Head of caudate nucleus (tissue), 42 donors: Measurements from ENCODE around the gene PFDN6.
"Not testable (repeated sequence)": the region's sequence is repeated elsewhere in the genome, so short reads cannot be mapped to it uniquely, and the experiment has no call there.

ENCODE experiments used
- DNase-seq, 42 donors: peaks; one replicate each; pipeline versions ENCODE4 v3.0.0 to v3.0.0-alpha.2; 2020 to 2021; ENCODE audit warnings: mixed read lengths in 7 of 42
- intact Hi-C: fragments of 100-400 bp; cut with DNase I; formaldehyde crosslinking; loops from one replicate; pipeline ENCODE4 v1.15.0; 2022

PFDN6 gene

GRCh38 chr6:33272275-33273128 is 16.9 kb upstream of the PFDN6 start:
- DNase-seq, result no peak
- intact Hi-C loops, result no loop called here

- DNase-seq, result no peak
- intact Hi-C loops, result no loop called here
Observed at GRCh38 chr6:33273129-33273923, 16.1 kb upstream of the PFDN6 start.

DNA sequence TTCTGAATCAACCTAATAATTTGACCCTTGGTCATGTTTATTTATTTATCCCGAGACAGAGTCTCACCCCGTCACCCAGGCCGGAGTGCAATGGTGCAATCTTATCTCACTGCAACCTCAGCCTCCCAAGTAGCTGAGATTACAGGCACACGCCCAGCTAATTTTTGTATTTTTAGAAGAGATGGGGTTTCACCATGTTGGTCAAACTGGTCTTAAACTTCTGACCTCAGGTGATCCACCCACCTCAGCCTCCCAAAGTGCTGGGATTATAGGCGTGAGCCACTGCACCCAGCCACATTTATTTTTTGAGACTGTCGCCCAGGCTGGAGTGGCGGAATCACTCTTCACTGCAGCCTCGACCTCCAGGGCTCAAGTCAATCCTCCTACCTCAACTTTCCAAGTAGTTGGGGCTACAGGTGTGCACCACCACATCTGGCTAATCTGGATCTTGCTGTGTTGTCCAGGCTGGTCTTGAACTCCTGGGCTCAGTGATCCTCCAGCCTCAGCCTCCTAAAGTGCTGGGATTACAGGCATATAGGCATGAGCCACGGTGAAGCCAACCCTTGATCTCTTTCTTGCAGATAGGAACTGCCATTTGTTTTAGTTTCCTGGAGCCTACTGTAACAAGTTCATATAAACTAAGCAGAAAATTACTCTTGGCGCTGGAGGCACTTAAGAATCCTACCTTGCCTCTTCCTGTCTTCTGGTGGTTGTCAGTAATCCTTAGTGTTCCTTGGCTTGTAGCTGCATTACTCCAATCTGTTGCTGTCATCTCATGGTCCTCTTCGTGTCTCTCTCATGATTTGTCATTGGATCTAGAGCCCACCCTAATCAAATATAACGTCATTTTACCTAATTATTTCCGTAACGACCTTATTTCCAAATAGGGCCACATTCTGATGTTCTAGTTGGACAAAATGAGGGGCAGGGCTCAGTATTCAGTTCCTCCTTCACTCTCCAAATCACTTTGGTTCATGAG is 15.2 kb upstream of the PFDN6 start:
- no peak for DNase-seq
- intact Hi-C loops, result no loop called here

DNA sequence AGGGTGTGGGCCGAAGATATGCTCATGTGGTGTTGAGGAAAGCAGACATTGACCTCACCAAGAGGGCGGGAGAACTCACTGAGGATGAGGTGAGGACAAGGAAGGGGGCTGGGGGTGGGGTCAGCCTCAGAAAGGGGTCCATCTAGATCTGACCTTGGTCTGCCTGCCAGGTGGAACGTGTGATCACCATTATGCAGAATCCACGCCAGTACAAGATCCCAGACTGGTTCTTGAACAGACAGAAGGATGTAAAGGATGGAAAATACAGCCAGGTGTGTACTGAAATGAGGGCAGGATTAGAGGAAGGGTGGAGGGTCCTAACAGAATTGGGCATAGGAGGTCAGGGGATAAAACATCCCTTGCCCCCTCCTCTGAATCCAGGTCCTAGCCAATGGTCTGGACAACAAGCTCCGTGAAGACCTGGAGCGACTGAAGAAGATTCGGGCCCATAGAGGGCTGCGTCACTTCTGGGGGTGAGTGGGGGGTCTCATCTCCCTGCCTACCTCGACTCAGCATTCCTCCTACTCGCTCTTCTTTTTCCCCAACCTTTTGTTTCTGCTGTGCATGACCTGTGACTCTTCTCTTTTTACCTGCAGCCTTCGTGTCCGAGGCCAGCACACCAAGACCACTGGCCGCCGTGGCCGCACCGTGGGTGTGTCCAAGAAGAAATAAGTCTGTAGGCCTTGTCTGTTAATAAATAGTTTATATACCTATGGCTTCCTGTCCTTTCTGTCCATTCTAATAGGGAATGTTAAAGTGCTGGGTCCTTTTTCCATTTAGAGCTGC is 13.4 kb upstream of the PFDN6 start:
- intact Hi-C loops, DNase-seq: not testable (repeated sequence)

DNA sequence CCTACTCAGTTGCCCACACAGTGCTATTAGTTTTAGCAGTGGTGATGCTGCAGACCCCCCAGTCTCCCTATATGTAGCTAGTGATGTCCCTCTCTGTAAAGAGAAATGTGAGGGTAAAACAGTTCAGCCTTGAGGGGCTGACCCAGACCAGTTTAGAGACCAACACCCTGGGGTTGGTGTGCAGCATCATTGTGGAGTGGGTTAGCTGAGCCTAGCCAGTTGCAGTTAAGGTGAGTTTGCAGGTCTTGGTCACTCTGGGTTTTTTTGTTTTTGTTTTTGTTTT is 12.9 kb upstream of the PFDN6 start:
- DNase-seq, result no peak
- intact Hi-C loops, result no loop called here

GRCh38 chr6:33276864-33277662 is 12.3 kb upstream of the PFDN6 start, which contains the start of gene B3GALT4:
B3GALT4 (plus strand) TSS chr6:33277123; CDS start chr6:33277420, 297 bp downstream.
- DNase-seq, result peak in 40 of 42 donors; percentile 27 to 79 (median 63)
- intact Hi-C loops, result no loop called here

DNA sequence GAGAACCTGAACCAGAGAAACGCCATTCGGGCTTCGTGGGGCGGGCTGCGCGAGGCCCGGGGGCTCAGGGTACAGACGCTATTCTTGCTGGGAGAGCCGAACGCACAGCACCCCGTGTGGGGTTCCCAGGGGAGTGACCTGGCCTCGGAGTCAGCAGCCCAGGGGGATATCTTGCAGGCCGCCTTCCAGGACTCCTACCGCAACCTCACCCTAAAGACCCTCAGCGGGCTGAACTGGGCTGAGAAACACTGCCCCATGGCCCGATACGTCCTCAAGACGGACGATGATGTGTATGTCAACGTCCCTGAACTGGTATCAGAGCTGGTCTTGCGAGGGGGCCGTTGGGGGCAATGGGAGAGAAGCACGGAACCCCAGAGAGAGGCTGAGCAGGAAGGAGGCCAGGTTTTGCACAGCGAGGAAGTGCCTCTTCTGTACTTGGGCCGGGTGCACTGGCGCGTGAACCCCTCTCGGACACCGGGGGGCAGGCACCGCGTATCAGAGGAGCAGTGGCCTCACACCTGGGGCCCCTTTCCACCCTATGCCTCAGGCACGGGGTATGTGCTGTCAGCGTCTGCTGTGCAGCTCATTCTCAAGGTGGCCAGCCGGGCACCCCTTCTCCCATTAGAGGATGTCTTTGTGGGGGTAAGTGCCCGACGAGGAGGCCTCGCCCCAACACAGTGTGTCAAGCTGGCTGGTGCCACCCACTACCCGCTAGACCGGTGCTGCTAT is 11.6 kb upstream of the PFDN6 start:
- intact Hi-C loops, result no loop called here

GRCh38 chr6:33278392-33278741 is 11.0 kb upstream of the PFDN6 start:
- intact Hi-C loops, result no loop called here
- peak in 1 of 42 donors; percentile 10 for DNase-seq

More for the DNA sequence above, 11.6 kb upstream of the PFDN6 start:
- DNase-seq, result no peak

DNA sequence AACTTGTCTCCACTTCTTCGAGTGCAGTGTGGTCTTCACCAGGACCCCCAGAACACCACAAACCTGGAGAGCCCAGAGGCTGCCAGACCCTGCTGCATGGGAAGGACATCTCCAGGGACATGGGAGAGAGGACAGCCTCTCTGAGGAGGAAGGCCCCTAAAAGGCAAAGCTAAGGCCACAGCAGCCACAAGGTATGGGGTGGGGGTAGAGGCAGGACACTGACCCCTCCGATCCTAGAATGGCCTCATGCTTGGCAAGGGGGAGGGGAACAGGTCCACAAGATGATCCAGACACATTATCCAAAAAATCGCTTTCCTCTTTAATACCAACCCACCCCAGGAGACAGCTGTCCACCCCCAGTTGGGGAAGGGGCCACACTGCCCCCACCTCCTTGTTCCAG is 10.6 kb upstream of the PFDN6 start:
- intact Hi-C loops, result no loop called here
- no peak for DNase-seq

DNA sequence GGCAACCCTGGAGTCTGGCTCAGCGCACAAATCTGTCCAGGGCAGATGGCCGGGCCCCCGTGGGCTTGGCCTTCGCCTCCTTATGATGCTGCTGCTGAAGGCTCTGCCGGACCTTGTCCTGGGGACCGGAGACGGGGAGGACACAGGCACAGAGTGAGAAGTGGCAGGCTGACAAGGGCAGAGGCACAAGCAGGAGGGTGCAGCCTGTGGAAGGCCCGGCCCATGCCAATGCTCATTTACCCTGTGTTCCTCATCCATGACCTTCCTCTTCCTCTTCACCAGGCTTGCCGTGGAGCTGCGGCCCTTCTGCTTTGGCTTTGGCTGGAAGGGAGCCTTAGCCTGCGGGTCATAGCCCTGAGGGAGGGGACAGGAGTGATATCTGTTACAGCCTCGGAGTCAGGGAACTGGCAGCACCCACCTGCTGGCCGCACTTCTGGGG is 10.1 kb upstream of the PFDN6 start:
- DNase-seq, result no peak

GRCh38 chr6:33279971-33280511 is 9.4 kb upstream of the PFDN6 start:
- no peak for DNase-seq
- intact Hi-C loops, result no loop called here

More for the DNA sequence above, 10.1 kb upstream of the PFDN6 start:
- intact Hi-C loops, result no loop called here

GRCh38 chr6:33280539-33280938 is 8.9 kb upstream of the PFDN6 start:
- intact Hi-C loops, result no loop called here
- DNase-seq, result no peak

DNA sequence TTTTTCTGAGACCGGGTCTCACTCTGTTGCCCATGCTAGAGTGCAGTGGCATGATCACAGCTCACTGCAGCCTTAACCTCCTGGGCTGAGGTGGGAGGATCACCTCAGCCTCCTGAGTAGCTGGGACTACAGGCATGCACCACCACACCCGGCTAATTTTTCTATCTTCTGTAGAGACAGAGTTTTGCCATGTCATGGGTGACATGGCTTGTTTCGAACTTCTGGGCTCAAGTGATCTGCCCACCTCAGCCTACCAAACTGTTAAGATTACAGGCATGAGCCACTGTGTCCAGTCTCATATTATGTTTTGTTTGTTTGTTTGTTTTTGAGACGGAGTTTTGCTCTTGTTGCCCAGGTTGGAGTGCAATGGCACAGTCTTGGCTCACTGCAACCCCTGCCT is 4.2 kb upstream of the PFDN6 start:
- DNase-seq, intact Hi-C loops: not testable (repeated sequence)

DNA sequence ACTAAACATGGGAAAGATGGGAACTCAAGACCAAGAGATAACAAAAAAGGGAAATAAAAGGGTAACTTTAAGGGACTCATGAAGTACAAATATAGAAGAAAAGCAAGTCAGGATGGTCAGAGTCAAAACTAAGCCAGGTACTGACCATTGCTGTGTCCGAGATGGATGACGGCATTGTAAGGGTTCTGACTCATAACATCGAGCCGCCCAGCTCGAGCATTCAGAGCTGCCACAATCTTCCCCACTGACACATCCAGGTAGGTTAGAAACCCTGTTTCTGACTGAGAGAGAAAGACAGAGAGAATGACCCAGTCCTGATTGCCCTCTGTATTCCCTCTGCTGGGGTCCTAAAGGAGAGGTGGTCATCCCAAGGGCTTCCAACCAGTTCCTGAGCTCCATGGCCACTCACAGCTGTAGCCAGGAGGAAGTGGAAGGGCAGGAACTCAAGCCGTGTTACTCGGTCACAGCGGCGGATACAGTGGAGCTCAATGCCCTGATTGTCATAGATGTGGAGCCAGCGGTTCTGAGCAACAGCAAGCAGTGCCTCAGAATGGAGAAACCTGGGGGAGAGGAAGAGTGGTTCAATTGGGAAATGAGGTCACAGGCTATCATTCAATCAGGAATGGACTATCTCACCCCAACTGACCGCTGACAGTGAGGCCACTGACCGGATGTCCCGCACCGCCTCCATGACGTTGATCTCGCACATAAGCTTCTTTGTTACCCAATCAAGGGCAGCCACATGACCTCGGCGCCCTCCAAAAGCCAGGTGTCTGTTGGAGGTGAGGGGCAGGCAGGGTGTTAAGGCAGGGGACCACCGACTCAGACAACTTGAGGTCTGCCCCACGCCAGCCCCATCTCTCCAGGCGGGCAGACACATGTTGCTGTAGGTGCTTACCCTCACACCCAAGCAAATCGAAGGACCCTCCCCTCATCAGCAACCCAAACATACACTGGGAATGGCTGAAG is 2.2 kb upstream of the PFDN6 start:
- intact Hi-C loops, result no loop called here
- no peak for DNase-seq

DNA sequence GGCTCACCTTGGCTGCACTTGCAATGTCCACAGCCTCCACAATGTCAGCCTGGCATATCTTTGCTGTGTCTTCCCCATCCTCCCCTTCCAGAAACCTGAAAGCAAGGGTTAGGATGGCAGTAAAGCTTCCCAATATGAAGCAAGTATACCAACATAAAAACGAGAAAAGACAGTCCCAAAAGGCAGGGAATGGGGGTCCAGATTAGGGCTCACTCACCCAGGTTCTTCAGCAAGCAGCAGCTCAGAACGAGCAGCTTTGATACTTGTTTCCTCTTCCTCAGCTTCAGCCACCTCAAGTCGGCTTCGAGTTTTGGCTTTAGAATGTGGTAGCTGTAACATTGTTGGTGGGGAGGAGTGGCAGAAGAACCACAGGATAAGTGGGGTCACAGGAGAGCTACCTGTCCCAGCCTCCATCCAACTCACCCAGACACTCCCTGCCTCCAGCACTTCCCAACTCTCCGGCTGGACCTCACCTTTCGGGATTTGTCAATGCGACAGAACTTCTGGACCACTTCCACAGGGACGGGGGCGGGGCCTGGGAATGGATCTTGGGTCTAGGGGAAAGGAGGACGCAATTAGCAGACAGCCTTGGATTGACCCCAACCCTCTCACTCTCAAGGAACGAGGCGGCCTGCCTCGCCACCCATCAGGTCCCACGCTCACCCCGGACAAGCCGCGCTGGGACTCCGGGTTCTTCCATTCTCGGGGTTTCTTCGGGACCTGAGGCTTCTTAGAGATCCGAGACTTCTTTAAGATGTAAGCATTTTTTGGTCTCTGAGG is 1.1 kb upstream of the PFDN6 start:
- no peak for DNase-seq
- intact Hi-C loops, result no loop called here
